OCI-M2 (cell line): ENCODE data around the gene SPRR2G.
"Not testable (repeated sequence)": the region's sequence is repeated elsewhere in the genome, so short reads cannot be mapped to it uniquely, and the experiment has no call there.

Experiments
- DNase-seq: peaks from one replicate; lab custom pipeline; 2025; ENCODE audit not compliant: unreplicated experiment; lab: John Stamatoyannopoulos, UW

SPRR2G gene

DNA sequence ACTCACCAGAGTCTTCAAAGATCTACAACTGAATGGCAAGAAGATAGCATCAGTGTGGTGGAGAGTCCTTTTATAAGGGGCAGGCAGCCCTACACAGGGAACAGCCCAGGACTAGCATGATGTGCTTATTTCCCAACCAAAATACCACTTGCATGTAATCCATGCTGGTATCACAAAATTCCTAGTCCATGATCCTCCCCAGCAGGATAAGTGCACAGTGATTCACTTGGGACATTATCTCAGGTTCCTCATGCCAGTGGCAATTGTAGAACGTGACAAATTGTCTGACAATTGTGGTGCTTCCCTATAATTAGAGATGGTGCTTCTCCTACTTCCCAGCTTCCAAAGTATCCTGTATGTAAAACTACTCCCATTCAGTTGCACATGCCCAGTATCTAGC, at the start of gene SPRR2G:
TSS of gene SPRR2G (minus strand) at position 45 of the 400 bp plus-strand sequence. CDS start 780 bp downstream, outside the sequence.
- no peak for DNase-seq

DNA sequence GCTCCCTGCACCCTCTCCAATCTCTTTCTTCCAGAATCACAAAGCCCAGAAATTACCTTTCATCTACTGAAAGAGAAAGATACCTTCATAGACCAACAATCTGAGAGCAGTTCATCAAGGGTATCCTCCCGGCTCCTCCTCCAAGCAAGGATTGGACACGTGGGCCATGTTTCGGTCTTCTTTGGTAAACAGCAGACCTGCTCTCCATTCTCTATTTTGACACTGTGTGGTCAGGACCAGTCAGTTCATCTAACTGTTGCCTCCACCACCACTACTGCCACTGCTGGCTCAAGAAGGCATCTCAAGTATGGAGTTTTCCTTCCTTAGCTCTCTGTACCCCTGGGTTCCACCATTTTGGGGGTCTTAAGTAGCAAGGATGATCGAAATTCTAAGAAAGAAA, 44.5 kb upstream of the SPRR2G start:
- DNase-seq, result no peak

DNA sequence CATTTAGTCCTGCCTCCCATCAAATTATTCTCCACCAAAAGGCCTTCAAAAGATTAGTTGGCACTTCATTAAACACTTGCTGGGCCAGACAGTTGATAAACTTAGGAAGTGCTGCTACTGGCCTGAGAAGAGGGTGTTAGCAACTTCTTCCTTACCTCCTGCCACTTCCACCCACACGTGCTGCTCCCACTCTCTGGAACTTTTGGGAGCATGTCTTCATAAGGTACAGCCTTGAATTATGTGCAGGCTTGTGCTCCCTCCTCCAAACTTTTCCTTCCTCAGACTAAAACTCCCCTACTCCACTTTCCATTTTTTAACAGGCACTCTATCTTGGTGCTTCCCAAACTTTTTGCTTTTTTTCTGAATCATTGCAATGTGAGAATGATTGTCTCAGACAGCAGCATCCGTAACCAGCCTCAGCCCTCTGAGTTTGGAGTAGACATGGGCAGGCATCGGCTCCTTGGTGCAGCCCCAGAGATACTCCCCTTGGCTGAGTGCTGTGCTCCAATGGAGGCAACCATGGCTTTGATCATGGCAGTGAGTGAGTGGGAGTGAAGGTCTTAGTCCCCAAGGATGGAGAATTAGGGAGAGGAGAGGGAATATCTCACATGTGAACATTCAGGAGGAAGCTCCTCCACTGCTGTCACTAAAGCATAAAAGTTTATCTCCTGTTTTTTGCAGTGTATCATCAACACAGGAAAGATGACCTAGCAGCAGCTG, 43.8 kb upstream of the SPRR2G start:
- DNase-seq, result no peak

DNA sequence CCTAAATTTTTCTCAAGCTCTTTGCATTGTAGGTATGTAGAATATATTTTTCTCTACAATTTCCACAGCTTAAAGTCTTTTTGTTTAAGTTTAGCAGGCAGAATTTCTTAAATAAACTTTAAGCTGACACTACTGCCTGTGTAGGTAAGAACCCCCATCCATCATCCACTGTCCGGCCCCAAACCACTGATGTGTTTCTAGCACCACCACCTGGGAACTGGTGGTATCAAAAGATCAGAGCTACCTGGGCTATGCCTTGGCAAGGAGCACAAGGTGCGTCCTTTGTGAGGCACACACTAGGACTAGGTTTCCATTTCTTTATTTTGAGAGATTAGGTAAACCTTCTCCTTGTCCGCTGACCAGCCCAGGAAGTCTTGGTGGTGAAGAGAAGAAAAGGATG, 42.0 kb upstream of the SPRR2G start:
- DNase-seq, result no peak

DNA sequence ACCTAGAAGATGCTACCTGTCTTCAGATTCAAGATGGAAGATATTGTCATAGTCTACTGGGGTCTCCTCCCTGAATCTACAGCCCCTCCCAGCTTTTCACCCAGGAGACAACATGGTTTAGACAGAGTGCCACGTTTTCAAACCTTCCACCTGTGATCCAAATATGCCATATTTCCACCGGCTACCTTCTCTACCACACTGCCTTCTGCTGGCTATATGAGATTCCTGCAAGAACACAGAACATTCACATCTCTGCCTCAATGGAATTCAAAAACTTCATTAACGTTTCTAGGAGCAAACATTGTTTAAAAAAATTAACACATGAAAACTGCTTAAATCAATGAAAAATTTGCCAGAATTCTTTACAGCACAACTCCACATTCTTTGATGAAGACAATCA, 39.7 kb upstream of the SPRR2G start:
- no peak for DNase-seq

DNA sequence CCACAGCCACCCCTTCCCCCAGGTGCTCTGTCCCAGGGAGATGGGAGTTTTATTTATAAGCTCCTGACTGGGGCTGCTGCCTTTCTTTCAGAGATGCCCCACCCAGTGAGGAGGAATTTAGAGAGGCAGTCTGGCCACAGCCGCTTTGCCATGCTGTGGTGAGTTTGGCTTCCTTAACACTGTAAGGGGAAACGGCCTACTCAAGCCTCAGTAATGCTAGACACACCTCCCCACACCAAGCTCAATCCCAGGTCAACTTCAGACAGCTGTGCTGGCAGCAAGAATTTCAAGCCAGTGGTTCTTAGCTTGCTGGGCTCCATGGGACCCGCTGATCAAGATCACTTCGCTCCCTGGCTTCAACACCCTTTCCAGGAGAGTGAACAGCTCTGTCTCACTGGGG, 37.6 kb upstream of the SPRR2G start:
- not testable (repeated sequence) for DNase-seq

DNA sequence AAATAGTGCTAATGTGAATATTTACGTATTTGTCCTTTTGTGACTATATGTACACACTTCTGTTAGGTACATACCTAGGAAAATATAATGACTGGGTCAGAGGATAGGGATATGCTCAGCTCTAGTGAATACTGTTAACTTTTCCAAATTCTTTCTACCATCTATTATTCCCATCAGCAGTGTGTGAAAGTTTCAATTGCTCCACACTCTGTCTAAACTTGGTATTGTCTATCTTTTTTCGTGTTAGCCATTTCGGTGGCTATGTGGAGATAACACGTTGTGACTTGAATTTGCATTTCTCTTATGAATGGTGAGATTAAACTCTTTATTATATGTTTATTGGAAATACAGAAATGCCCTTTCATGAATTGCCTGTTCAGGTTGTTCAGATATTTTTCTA, 29.9 kb upstream of the SPRR2G start:
- DNase-seq, result no peak

DNA sequence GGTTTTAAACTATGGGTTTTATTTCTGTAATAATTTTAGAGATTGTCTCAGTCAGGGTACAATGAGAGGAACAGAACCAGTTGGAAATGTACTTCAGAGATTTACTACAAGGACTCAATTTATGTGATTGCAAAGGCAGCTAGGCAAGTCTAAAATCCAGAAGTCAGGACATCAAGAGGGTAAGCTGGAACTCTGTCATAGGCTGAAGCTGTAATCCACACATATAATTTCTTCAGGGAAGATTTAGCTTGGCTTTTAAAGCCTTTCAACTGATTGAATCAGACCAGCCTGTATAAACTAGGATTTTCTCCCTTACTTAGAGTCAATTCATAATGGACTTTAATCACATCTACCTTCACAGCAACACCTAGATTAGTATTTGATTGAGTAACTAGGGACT, 28.2 kb upstream of the SPRR2G start:
- DNase-seq, result no peak

DNA sequence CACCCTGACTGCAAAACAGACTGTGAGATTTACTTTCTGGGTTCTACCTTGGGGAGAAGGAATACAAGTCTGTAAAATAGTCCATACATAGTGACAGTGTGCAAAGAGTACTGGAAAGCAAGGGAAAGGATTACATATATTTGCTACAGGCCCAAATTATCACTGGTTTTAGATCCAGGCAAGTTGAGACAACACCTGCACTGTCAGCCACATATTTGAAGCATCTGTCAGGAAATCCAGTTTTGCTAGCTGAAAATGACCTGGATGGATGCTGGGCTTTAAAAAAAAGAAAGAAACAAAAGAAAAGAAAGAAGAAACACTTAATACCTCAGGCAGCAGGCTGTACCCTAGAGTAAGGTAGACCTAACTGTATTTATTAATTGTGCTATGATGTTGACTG, 23.9 kb upstream of the SPRR2G start:
- no peak for DNase-seq

DNA sequence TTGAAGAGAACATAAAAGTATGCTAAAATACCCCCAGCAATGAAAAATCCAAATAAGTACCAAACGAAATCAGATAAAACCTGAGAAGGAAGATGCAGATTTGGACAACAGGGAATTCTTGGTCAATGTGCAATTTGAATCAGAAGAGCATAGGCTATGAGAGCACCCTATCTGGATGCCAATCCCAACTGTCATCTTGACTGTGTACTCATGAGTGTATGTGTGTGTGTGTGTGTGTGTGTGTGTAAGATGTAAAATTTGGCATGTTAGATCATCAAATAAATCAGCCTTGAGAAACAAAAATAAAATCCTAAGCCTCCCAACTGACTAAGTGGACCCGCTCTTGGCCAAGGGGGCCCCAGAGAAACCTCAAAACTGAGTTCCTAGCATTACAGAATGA, 18.0 kb upstream of the SPRR2G start:
- no peak for DNase-seq

DNA sequence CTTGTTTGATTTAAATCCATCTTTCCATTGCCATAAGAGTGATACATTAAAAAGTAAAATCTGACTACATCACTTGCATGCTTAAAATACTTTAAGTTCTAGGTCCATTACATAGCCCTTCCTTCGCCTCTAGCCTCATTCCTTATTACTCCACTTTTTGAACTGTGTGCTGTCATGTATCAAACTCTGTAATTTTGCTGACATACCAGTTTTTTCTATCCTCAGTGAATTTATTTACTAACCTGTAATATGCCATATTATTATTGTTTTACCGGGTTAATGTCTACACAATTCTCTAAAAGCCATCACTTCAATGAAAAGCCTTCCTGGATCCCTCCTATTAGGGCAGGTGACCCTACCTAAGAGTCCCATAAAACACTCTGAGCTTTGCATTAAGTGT, 4.9 kb upstream of the SPRR2G start:
- DNase-seq, result no peak

DNA sequence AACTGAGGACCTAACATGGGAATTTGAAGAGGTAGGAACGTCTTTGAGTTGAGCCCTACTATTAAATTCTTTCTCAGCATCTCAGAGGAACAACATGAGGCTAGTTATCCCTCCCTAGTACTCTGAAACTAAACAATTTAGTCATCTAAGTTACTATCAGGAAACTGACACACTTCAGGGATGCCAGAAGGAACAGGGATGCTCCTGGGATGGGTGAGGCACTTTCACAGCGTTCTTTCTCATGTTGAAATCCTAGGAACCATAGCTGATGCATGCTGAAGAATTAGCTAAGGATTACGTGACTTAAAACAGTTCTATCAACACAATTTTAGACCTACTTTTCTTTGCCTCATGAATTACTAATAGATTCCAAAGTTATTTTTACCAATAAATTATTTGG, 1.8 kb upstream of the SPRR2G start:
- DNase-seq, result no peak

DNA sequence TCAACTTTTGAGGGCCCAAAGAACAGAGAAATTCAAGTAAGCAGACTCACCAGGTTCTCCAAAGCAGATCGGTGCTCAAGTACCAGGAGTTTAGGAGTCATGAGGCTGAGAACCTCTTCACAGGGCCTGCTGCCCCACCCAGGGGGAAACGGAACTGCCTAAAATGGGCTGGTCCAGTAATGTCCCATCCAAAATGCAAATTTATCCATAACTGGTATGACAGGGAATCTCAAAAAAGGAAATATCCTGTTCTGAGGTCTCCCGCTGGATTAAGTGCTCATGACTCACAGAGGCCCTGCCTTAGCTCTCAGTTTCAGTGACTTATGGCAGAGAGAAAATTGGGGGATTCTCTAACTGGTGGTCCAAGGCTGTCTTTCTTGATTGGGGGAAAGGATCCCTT, 9.3 kb downstream of the SPRR2G start:
- no peak for DNase-seq

DNA sequence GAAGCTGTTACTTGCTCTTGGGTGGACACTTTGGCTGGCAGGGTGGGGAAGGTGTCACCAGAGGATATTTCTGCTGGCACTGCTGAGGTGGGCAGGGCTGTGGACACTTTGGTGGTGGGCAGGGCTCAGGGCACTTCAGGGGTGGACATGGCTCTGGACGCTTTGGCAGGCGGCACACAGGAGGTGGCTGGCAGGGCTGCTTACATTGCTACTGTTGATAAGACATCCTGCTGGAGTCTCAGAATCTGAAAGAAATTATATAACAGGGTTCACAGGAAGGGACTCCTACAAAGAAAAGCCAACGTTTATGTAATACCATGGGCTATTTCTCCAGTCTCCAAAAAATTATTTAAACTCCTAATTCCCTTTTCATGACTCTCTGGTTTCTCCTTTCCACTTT, 10.2 kb downstream of the SPRR2G start:
- no peak for DNase-seq

DNA sequence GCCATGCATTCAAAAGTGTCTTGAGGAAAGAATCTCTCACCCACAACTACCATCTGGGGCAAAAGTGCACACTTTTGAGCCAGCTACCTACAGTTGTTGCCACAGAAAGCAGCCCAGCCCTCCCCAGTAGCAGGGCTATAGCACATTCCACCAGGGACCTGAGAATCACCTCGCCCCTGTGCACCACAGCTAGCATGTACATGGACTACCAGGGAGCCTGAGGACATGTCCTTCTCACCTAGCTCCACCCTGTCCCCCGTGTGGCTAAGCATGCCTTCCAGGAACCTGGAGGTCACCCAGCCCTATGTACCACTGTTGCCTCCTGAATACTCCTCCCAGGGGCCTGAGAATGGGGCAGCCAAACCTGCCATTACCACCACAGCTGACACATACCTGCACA, 16.9 kb downstream of the SPRR2G start:
- no peak for DNase-seq

DNA sequence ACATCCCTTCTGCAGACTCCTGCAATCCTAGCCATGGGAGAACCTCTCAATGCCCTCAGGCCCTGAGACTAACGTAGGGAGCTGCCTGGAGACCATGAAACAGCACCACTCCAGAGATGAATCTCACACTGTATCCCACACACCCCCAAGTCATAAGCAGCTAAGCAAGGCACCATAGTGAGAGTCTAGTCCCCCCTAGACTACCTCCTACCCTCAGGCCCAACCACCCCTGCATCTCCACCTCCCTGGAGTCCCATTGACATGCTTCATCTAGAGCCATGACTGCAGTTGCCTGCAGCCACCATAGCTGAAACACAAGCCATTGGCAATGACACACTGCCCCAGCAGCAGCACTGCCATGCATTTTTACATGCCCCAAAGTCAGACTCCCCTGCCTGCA, 17.4 kb downstream of the SPRR2G start:
- no peak for DNase-seq

DNA sequence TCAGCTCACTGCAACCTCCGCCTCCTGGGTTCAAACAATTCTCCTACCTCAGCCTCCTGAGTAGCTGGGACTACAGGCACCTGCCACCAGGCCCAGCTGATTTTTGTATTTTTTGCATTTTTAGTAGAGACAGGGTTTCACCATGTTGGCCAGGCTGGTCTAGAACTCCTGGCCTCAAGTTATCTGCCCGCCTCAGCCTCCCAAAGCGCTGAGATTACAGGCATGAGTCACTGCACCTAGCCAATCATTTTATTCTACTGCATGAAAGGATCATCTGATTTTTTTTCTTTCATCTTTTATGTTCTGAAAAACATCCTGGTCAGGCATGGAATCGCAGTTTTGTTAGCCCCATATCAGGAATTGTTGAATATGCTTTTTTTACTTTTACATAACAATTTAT, 22.0 kb downstream of the SPRR2G start:
- DNase-seq, result not testable (repeated sequence)

DNA sequence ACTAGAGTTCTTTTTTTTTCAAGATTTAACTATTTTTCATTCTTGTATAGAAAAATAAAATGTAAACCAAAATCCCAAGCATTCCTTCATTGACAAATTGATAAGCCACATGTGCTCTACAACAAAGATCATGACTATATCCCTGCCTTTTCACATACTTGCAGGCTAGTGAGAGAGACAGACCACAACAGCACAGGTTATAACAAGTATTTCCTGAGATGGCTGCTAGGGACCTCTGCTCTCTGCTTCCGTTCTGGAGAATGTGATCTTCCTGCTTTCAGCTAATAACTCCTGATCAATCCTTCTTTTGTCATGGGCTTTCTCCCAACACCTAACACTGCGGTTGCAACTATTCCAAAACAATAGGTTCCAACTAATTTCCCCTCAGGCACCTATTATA, 23.4 kb downstream of the SPRR2G start:
- DNase-seq, result no peak

DNA sequence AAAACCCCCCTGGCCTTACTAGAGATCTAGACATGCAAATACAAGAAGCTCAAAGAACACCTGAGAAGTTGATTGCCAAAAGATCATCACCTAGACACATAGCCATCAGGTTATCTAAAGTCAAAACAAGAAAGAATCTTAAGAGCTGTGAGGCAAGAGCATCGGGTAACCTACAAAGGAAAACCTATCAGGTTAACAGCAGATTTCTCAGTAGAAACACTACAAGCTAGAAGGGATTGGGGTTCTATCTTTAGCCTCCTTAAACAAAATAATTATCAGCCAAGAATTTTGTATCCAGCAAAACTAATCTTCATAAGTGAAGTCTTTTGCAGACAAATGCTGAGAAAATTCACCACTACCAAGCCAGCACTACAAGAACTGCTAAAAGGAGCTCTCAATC, 25.2 kb downstream of the SPRR2G start:
- no peak for DNase-seq

DNA sequence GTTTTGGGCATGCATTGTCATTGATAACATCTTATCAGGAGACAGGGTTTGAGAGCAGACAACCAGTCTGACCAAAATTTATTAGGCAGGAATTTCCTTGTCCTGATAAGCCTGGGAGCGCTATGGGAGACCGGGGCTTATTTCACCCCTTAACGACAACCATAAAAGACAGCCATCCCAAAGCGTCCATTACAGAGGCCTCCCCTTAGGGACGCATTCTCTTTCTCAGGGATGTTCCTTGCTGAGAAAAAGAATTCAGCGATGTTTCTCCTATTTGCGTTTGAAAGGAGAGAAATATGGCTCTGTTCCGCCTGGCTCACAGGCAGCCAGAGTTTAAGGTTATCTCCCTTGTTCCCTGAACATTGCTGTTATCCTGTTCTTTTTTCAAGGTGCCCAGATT, 26.9 kb downstream of the SPRR2G start:
- not testable (repeated sequence) for DNase-seq

DNA sequence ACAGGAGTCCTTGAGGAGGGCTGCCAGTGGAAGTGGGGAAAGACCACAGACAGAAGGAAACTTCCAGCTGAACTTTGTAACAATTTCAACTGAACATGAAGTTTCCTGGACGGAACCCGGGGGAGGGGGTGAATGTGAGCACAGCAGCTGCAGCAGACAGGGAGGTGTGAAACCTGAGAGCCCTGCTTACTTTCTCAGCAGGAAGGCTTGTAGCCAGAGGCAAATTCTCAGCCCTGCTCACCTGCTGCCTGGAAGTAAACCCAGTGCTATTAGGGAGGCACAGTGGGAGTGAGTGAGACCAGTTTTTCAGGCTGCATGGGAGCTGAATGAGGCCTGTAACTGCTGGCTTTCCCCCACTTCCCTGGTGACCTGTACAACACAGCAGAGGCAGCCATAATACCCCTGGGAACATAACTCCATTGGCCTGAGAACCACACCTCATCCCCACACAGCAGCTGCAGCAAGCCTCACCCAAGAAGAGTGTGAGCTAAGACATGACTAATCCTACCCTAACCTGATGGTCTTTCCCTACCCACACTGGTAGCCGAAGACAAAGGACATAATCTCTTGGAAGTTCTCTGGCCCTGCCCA, 27.8 kb downstream of the SPRR2G start:
- no peak for DNase-seq

DNA sequence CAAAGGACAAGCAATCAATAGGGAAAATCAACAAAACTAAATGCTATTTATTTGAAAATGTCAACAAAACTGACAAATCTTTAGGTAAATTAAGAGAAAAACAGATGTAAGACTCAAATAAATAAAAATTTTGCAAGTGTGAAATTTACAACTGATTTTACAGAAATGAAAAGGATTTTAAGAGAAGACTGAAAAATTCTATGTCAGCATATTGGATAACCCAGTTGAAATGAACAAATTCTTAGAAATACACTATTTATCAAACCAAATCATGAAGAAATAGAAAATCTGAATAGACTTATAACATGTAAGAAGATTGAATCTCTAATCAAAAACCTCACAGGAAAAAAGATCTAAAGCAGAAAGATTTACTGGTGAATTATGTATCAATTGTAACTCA, 29.7 kb downstream of the SPRR2G start:
- DNase-seq, result no peak

DNA sequence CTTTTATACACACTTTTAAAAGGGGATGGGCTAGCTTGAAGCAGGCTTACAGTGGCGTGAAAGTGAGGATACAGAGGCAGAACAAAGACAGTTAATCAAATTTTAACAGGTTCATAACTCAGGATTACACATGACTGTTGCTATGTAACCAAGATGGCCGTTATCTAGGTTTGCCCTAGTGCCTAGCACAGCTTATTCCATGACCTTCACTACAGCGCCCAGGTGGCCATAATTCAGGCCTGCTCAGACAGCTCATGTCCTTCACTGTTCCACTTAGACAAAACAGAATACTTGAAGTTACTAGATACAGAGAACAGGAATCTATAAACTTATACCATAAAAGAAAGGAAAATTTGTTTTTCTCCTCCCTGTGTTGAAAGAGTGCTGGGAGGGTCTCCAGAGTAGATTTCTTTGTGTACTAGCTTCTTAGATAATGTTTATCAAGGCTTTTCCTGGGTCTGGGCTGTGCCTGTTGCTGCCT, 31.2 kb downstream of the SPRR2G start:
- no peak for DNase-seq
